HG03066 (cell line): ENCODE results near the gene ZNF565.
"Not testable (repeated sequence)": the region's sequence is repeated elsewhere in the genome, so short reads cannot be mapped to it uniquely, and the experiment has no call there.

Experiments used
- ATAC-seq: cut with Tn5 transposase; IDR thresholded peaks from one replicate; pipeline ENCODE4 v1.9.1; 2021; ENCODE audit warnings: low read depth; ENCODE audit not compliant: unreplicated experiment

ZNF565 gene

GRCh38 chr19:36215276-36216123 is 1.0 kb upstream of the ZNF565 start:
- peak; percentile 13 for ATAC-seq

GRCh38 chr19:36212895-36213294 is 1.6 kb downstream of the ZNF565 start:
- no peak for ATAC-seq

DNA sequence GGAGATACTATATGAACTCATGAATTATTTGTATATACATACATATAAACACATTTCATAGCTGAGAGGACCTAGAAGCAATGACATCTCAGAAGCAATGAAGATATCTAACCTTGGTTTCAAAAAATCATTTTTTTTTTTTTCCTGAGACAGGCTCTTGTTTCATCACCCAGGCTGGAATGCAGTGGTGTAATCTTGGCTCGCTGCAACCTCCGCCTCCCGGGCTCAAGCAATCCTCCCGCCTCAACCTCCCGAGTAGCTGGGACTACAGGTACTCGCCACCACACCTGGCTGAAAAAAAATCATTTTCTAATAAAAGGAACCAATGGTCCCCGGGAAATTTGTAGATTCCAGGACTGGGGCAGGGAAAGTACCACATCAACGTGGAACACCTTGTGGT is 4.0 kb downstream of the ZNF565 start:
- ATAC-seq = no peak

GRCh38 chr19:36209372-36209771 is 5.1 kb downstream of the ZNF565 start:
- ATAC-seq = no peak

- ATAC-seq = no peak
Measured at GRCh38 chr19:36207605-36208252, 6.7 kb downstream of the ZNF565 start.

DNA sequence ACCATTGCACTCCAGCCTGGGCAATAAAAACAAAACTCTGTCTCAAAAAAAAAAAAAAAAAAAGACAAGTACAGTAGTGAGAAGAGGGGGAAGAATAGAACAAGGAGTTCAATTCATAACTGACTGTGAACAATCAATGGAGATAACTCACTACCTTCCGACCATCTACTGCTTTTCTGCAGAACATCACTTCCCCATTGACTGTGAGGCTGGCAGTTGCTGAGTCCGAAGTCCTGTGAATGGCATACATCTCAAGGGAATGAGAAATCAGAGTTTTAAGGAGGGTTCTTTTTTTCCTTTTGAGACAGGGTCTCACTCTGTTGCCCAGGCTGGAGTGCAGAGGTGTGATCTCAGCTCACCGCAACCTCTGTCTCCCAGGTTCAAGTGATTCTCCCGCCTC is 11.2 kb downstream of the ZNF565 start:
- ATAC-seq = no peak

GRCh38 chr19:36201684-36202083 is 12.8 kb downstream of the ZNF565 start:
- ATAC-seq = no peak

- ATAC-seq = no peak
Measured at GRCh38 chr19:36198119-36198518, 16.3 kb downstream of the ZNF565 start.

GRCh38 chr19:36196249-36196648 is 18.2 kb downstream of the ZNF565 start:
- no peak for ATAC-seq

DNA sequence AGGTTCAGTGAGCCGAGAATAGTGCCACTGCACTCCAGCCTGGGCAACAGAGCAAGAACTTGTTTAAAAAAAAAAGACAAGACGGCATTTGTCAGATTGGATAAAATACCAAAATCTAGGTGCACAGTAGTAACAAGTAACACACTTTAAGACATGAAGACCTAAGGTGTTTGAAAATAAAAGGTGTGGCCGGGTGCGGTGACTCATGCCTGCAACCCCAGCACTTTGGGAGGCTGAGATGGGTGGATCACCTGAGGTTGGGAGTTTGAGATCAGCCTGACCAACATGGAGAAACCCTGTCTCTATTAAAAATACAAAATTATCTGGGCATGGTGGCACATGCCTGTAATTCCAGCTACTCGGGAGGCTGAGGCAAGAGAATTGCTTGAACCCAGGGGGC is 27.7 kb downstream of the ZNF565 start:
- not testable (repeated sequence) for ATAC-seq

GRCh38 chr19:36183245-36183628 is 31.2 kb downstream of the ZNF565 start:
- ATAC-seq = no peak

- no peak for ATAC-seq
Measured at GRCh38 chr19:36182612-36183244, 31.7 kb downstream of the ZNF565 start.

DNA sequence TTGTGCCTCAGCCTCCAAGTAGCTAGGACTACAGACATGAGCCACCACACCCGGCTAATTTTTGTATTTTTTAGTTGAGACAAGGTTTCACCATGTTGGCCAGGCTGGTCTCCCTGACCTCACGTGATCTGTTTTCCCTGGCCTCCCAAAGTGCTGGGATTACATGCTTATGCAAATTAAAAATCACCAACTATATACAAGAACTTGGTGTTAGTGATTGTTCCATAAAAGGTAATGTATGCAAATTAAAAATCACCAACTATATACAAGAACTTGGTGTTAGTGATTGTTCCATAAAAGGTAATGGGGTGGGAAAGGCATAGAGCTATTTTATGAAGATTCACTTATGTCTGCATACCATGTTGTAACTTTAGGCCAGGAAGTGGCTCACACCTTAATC is 35.4 kb downstream of the ZNF565 start:
- not testable (repeated sequence) for ATAC-seq

DNA sequence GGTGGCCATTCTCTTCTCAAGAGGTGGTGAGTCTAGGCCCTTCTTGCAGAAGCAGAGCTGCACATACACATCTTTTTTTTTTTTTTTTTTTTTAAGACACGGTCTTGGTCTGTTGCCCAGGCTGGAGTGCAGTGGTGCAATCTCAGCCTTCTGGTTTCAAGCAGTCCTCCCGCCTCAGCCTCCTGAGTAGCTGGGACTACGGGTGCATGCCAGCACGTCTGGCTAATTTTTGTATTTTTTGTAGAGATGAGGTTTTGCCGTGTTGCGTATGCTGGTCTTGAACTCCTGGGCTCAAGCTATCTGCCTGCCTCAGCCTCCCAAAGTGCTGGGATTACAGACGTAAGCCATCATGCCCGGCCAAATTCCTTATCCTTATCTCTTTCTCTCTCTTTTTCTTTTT is 40.6 kb downstream of the ZNF565 start:
- not testable (repeated sequence) for ATAC-seq

GRCh38 chr19:36172852-36173251 is 41.6 kb downstream of the ZNF565 start:
- ATAC-seq = no peak

GRCh38 chr19:36169084-36169760 is 45.2 kb downstream of the ZNF565 start:
- ATAC-seq = no peak

- no peak for ATAC-seq
Measured at GRCh38 chr19:36163813-36164212, 50.7 kb downstream of the ZNF565 start.

DNA sequence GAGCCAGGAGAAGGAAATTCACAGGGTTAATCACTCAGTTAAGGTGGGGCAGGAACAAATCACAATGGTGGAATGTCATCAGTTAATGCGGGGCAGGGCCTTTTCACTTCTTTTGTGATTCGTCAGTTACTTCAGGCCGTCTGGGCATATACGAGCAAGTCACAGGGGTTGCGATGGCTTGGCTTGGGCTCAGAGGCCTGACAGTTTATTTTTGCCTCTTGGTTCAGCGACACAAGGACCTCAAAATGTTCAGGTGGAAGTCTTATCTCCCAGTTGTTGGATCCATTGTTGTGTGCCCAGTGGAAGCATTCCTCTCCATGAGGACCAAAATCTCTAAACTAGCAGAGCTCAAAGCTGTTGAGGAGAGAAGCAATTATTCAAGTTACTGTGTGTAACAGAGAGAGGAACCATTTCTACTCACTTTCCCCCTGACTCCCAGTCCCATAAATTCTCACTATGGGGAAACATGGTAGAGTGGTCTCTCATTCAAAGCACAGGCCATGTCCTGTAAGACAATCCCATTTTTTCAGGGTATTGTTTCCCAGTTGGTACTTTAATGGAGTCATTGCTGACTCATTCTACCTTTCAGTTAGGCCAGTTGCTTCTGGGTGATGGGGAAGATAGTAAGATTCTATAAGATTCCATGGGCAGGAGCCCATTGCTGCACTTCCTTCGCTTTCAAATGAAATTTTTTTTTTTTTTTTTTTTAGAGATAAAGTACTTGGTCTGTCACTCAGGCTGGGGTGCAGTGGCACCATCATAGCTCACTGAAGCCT is 53.5 kb downstream of the ZNF565 start:
- ATAC-seq = no peak

DNA sequence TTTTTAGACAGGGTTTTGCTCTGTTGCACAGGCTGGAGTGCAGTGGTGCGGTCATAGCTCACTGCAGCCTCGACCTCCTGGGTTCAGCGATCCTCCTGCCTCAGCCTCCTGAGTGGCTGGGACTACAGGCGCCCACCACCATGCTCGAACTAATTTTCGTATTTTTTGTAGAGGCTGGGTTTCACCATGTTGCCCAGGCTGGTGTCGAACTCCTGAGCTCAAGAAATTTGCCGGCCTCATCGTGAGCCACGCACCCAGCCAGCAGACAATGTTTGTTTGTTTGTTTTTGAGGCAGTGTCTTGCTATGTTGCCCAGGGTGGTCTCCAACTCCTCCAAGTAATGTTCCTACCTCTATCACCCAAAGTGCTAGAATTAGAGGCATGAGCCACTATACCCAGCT is 61.3 kb downstream of the ZNF565 start:
- ATAC-seq = no peak

DNA sequence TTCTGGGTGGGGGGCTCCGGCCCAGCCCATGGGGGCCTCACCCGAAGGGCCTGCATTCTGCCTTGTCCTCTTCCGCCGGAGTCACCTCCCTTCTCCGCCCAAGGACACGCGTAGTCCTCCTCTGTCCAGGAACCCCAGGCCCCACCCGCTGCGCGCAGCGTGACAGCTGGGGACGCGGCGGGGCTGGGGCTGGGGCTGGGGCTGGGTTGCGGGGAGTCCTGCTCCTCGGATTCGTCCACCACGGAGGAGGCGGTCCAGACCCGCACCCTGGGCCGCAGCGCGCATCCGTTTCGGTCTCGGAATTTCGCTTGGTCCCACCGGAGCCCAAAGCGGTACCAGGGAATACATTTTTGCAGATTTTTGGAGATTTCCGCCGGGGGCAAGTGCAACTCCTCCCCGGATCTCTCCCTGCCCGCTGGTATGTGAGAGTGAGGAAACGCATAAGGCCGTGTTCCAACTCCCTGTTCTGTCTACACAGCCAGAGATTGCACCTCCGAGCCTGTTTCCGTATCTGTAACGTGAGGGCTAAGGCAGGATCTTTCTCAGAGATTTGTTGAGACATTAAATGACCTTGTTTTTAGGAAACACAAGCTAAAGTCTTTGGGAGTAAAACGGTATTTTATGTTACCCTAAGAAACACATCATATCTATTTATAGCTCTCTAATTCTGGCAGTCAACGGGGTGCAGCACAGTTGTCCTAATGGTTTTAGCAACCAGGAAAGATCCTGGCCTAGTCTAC is 61.9 kb downstream of the ZNF565 start, which contains the start of gene COX7A1:
TSS of gene COX7A1 (minus strand) at position 96 of the 740 bp plus-strand sequence. CDS start at position 56, 40 bp downstream.
- ATAC-seq = no peak
